HG03095 (cell line): ENCODE results near the gene EMC1.
A peak's percentile ranks its signal among the peaks of the same experiment; 100 is the strongest.
"Not testable (repeated sequence)": the region's sequence is repeated elsewhere in the genome, so short reads cannot be mapped to it uniquely, and the experiment has no call there.

Source experiments
- ATAC-seq: cut with Tn5 transposase; IDR thresholded peaks from one replicate; pipeline ENCODE4 v1.9.1; 2021; ENCODE audit warnings: moderate library complexity; ENCODE audit not compliant: unreplicated experiment

EMC1 gene

DNA sequence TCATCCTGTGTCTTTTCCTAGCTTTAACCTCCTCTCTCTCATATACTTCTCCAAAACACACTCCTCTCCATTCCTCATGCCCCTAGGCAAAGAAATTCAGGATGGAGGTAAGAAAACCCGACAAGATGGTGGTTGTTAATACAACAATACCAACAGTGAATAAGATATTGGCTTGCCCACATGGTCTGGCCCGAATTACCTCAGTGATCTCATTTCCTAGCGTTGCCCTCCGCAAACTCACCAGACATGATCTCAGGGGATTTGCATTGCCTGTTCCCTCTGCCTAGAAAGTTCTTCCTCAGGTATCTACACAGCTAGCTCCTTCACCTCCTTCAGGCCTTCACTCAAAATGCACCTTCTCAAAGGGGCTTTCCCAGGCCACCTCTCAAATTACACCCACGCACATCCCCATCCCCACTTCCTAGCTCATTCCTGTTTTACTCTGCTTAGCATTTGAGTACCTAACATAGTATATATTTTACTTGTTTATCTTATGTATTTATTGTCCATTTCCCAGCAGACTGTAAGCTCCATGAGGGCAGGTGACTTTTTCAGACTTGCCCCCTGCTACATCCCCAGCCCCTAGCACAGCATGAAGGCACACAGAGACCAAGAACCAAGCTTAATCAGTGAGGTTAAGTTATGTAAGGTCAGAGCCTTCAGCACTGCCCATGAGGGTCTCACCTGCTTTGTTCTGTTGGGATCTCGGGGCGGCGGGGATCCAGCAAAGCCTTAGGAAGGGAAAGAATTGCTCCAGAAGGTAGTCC is 31.1 kb downstream of the EMC1 start:
- ATAC-seq = no peak

DNA sequence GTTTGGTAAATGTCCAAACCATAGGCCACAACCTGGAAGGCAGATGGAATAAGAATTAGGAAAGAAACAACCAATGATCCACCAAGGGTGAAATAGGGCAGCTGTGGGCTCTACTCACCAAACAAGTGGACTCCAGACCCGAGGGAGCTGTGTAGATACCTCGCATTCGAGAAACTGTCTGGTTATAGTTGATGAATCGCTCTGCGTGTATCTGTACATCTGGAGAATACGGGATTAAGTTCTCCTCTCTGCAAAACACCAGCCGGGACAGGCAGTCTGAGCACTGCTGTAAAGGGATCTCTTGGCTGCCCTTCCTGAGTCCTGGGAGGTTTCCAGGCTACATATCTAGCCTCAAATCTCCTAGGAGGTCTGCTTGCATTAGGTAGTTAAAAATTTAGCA is 31.9 kb downstream of the EMC1 start:
- ATAC-seq = no peak

DNA sequence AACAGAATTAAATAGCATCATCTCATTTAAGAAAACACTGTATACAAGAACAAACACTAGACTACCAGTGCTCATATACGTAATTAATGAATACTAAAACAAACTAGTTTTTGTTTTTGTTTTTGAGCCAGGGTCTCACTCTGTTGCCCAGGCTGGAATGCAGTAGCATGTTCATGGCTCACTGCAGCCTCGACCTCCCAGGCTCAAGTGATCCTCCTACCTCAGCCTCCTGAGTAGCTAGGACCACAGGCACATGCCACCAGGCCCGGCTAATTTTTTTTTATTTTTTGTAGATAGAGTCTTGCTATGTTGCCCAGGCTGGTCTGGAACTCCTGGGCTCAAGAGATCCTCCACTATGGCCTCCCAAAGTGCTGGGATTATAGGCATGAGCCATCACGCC is 34.7 kb downstream of the EMC1 start:
- ATAC-seq = not testable (repeated sequence)

DNA sequence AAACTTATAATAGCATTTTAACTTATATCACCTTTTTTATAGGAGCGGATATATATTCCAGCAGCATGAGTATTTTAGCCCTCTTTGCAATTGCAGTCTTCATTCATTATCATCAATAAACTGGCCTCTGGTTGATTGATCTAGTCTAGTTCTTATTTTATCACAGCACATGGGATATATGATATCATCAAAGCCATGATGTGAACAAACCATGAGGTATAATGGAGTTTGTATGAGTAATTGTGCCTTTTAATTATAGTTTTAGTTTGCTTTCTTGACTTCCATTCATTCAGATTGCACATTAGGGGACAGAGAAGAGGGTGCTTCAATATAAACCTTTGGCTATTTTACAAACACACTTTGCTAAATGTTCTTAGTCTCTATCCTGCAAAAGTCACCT is 37.7 kb downstream of the EMC1 start:
- ATAC-seq = no peak

DNA sequence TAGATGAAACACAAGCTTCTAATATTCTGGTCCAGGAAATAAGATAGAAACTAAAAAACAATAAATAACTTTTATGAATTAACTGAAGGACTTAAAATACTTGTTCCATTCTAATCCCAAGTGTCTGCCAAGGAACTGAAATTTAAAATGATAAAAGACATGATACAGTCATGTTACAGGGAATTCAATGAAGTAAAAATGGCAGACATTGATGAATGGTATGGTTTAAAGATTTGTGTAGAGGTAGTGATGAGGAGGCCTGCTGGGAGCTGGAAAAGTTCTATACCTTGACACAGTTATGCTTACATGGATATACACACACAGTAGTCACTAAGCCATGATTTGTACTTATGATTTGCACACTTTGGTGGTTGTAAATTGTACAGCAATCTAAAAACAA is 39.2 kb downstream of the EMC1 start:
- no peak for ATAC-seq

DNA sequence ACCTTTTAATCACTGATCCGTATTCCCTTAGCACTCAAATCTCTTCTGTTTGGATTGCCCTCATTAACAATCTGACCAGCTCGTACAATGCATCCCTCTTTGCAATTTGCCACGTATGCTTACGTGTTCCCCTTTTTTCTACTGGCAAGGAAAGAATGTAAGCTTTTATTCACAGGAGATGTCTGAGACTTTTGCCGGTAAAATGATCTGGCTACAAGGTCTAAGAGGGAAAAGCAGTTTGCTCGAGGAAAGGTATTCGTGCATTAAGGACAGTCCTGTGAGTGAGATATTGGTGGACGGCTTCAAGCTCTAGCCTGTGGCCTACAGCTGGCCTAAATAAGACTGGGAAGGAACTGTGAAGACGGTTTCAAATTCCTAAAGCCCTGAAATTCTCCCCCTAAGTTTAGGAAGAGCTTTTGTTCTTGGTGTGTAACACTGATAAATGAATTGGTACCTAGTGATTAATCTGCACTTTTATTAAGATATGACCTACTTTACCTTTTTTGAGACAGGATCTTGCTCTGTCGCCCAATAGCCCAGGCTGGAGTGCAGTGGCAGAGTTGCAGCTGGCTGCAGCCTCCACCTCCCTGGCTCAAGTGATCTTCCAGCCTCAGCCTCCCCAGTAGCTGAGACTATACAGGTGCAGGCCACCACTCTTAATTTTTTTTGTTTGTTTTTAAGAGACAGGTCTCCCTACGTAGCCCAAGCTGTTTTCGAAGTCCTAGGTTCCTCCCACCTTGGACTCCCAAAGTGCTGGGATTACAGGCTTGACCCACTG is 40.4 kb downstream of the EMC1 start:
- ATAC-seq = no peak

DNA sequence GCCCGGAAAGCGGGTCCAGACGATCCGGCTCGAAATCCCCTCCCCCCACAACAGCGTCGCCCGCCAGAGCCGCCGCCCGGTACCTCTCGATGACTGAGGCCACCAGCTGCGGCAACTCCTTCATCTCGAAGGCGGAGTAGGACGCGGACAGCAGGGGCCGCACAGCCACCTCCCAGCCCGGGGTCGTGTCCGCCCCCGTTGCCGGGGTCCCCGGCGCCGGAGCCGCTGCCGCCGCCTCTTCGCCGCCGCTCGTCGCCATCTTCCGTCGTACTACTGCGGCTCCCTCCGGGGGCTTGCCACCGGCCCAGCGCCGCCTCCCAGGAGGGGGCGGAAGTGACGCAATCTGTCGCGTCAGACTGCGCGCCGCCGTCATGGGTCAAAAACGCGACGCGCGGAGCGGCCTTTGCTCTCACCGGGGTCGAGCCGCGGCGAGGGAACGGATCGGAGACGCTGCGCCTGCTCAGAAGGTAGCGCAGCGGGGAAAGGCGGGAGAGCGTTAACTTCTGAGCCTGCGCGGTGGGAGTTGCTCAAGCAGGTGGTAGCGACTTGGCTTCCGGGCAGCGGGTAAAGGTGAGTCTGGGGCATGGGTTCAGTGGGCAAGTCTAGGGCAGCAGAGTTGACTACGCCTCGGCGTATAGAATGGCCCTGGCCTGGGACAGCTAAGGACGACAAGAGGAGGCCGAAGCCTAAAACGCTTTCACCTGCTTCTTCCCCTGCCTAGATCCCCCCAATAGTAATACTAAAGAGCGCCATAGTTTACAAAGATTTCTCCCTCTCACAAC is 41.1 kb downstream of the EMC1 start, which contains the start of gene UBR4:
Gene UBR4 (minus strand): TSS at position 277 of the 782 bp plus-strand sequence. CDS start 18 bp downstream, at position 259.
- peak; percentile 70 for ATAC-seq

DNA sequence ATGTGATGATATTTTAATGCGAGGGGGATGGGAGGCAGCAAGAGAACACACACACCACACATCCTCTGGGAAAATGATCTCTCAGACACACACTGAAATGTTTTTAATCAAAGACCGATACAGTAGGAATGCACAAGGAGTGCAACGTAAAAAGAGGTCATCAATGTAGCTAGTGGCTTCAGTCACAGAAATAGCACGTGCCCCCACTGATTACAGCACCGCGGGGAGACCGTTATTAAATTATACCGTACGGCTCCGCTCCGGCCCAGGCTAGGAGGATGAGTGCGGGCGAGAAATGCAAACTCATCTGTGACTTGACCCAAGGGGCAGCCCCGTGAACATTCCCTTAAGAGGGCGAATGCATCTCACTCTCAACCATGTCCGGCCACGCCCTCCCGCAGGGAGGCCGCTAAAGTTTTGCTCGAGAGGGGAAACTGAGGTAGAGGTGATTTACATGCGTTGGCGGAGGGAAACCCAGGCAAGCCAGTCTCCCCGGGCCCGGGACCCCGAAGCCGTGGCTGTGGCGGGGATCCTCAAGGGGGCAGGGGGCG is 41.8 kb downstream of the EMC1 start:
- peak; percentile 48 for ATAC-seq

DNA sequence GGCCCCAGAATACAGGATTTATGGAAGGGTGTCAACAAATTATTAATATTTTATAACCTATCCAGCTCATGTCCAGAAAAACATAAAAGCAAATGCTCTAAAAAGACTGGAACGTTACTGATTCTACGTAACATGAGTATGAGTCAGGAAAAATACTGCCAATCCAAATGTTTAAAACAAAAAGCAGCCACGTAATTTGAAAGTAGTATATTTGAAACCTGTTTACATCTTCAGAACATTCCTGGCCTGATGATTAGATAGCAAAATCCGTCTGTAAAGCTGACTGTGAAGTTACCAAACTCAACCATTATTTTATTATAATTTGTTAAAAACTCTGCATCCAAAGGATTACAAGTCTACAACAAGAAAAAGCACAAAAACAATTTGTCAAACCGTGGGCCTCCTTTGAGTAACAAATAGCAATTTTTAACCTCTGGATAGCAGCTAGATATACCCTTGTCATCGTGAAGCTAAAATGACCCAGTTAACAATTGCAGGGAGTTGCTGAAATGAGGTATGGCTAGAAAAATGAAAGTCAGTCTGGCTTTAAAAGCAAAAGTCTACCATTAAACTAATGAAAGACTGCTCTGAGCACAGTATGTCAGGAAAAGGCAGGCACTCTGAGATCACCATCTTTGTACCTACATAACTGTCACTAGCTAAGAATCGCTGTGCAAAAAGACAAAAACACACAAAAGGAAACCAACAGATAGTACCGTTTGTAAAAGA is 42.5 kb downstream of the EMC1 start:
- no peak for ATAC-seq

DNA sequence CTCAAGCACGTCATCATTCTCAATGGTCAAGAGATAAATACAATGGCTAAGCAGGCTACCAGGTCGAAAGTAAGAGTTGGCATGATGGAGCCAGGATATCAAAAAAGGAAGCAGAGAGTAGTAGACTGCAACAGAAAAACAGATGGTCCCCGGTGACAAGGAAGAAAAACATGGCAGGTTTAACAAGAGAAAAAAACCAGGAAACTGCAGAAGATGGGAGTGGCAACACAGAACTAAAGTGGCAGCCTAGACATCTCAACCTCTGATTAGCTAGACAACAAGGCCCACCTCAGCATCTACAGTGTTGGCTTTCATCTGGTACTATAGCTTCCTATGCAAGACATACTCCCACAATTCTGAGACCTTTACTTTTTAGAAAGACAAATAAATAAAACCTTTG is 44.4 kb downstream of the EMC1 start:
- ATAC-seq = no peak

DNA sequence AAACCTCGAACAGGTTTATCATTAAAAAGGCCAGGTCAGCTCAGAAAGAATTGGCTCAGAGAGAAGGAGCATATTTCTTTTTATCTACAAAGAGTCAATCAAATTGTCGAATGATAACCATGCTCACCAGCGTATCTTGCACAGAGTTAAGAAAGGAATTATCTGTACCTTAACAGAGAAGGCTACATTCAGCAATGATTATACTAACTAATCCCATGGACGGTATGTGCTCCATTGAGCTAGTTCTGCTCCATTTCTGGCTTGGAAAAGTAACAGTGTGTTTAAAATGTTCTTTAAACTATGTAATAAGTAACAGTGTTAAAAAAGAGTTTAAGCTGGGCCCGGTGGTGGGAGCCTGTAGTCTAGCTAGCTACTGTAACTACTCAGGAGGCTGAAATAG is 45.5 kb downstream of the EMC1 start:
- ATAC-seq = no peak

DNA sequence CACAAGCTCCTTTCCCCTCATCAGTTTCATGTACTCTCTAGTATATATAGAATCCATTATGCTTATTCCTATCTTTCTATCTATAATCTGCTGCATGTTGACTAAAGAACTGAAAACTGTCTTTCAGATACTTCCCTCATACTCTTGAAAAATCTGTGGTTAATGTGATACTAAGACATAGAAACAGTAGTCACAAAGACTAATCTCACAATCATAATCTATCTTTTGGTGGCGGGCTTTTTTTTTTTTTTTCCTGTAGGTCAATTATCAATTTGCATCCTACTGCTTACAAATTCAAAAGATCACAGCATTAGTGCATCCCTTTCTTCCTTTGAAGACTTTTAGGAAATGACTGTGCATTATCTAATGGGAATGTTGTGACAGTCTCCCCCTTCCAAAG is 45.9 kb downstream of the EMC1 start:
- no peak for ATAC-seq

DNA sequence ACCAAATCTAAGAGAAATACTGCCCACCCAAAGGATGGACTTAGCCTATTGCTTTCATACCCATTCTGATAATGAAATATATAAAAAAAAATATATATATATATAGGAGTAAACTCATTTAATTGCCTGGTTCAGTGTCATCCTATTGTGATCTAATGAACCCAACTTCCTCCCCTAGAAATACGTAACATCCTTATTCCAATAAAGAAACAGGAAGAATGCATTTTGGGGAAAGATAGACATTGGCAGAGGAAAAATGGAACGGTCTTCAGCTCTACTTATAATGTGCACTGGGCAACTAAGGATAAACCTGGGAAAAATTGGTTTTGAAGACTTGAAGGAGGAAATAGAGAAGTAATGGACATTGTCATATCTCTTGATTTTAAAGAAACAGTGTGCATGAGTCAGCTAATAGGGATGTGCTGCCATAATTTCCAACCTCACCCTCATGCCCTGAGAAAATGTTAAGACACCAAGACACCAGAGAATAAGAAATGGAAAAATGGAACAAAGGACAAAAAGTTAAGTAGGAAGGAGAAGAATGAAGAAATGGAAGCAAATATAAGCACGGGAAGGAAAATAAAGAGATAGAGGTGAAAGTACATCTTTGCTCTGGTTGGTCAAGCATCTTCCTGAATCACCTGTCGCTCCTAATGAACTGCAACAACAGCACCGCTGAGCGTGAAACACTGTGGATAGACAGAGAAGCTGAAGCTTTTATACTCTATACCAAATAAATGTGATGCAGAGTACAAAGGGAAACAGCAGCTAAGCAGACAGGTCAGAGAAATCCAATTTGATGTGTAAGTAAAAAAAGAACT is 46.7 kb downstream of the EMC1 start:
- ATAC-seq = no peak

DNA sequence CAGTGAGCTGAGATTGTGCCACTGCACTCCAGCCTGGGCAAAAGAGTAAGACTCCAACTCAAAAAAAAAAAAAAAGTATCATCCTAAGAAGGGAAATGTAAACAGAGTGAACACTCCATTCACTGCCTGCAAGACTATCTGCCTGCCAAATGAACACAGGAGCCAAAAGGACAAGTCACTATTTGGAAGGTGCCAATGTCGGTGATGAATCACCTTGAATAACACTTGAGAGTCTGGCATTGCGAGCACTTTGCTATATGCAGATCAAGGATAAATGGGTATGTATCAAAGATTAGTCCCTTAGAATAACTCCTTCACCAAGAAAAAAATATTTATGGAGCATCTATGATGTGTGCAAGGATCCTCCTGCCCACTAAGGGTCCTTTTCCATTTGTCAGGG is 47.9 kb downstream of the EMC1 start:
- no peak for ATAC-seq

DNA sequence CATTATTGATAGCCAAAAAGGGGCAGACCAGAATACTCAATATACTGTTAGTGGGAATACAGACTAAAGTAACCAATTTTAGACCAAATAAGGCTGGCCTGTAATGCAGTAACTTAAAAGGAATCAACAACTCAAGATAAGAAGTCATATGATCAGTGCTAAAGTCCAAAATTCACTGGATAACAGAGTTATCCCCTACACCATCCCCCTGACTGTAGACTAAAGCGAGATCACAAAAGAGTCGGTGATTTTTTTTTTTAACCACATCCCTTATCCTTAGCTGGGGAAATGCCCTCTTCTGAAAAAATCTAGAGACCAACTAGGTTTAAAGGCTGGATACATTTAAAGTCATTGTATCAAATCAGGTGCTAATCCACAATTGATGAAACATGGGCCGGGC is 48.9 kb downstream of the EMC1 start:
- ATAC-seq = no peak

DNA sequence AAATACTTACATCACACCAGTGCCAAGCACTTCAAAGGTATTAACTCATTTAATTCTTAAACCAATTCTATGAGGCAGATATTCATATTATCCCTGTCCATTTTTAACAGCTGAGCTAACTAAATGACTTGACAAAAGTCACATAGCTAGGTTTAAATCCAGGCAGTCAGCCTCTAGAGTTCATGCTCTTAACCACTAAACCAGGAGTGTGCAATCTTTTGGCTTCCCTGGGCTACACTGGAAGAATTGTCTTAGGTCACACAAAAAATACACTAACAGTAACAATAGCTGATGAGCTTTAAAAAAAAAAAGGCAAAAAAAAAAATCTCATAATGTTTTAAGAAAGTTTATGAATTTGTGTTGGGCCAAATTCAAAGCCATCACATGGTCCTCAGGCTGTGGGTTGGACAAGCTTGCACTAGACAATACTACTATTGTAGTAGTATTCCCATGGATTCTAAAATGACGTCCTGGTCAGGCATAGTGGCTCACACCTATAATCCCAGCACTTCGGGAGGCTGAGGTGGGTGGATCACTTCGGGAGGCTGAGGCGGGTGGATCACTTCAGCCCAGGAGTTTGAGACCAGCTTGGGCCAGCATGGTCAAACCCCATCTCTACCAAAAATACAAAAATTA is 51.2 kb downstream of the EMC1 start:
- ATAC-seq = no peak

DNA sequence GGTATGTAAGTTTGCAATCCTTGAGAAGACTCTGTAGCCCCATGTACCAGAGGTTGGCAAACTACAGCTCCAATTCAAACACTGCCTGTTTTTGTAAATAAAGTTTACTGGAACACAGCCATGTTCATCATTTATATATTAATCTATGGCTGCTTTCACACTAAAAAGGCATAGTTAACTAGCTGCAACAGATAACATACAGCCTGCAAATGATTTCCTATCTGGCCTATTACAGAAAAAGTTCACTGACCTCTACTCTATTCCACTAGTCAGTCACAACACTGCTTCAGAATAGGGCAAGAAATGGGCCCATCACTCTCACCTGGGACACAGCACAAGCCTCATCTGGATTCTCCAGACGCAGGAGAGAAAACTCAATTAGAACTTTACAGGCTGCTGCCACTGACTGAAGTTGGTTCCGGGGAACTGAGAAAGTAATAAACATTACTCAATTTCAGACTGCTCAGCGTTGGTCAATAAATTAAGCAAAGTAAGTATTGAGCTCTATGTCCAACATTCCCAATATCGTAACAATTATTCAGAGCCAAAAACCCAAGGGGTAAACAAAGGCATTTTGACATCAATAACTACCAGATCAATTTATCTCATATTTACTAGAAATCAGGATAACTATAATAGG is 51.9 kb downstream of the EMC1 start:
- no peak for ATAC-seq

DNA sequence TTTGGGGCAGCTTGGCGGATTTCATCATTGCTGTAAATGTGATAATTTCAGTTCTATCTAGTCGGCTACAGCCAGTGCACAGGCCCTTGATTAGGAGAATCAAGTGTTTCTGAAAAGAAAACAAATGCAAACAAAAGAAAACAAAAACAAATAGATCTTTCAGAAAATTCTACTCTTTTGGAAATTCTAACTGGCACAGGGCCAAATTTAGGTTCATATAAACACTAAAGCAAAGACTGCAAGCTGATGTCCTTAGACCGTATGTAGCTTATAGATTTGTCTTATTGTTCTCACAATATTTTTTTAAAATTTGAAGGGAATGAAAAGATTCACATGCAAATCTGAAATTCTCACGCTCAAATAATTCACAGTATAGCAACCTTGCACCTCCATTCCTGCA is 52.5 kb downstream of the EMC1 start:
- ATAC-seq = no peak

DNA sequence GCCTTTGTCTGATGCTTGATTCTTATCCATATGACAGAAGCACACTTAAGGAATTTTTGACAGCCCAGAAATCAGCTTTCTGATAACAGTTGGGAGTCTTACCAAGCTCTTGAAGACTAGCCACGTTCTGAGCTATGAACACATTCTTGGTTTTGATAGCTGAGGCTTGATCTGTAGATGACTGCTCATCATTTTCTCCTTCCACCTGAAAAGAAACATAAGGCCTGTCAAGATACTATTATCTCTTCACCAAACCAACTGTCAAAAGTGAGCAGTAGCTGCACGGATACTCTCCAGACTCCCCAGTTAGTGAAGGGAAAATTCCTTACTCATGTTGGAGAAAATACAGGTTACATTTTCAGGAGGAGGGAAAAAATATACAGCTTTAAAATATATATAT is 53.5 kb downstream of the EMC1 start:
- no peak for ATAC-seq
